ENCODE measurements around the gene DUS1L.

The DUS1L gene

GRCh38 chr17:82010575-82011525 lies 54.8 kb downstream of the DUS1L start:
- DNase-seq: no peak

DNA sequence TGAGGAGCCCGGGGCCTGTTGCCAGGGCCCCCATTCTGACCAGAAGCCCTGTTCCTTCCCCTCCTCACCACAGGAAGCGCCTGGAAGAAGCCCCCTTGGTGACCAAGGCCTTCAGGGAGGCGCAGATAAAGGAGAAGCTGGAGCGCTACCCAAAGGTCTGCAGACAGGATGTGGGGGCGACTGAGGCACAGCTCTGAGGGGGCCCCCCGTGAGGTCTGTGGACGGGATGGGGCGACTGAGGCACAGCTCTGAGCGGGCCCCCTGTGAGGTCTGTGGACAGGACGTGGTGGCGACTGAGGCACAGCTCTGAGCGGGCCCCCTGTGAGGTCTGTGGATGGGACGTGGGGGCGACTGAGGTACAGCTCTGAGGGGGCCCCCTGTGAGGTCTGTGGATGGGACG lies 56.2 kb downstream of the DUS1L start:
- DNase-seq: no peak

DNA sequence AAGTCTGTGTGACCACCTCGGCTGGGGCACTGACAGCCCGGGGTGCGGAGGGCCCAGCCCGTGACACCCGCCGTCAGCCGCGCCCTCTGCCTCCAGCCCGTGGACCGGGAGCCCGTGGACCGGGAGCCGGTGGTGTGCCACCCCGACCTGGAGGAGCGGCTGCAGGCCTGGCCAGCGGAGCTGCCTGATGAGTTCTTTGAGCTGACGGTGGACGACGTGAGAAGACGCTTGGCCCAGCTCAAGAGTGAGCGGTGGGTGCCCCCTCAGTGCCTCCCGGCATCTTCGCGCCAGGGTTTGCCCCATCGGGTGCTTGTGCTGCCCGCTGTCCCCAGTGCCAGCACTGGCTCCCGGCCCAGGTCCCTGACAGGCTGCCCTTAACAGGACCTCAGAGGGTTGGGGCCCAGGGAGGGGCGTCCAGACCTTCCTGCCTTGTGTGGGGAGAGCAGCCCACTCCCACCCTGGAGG lies 56.6 kb downstream of the DUS1L start:
- no peak for DNase-seq

GRCh38 chr17:82008258-82008940 lies 57.2 kb downstream of the DUS1L start:
- no peak for DNase-seq
